Measurements from ENCODE around the gene CYP4F12.

- TF ChIP-seq CTCF (conservative IDR thresholded peaks at IDR 0.05; ENCODE audit: low read depth in 2 of 2) (no peak), REST (IDR thresholded peaks at IDR 0.05; ENCODE audit: unreplicated experiment) (no peak), EZH2 (IDR thresholded peaks at IDR 0.05; ENCODE audit: low read depth, unreplicated experiment) (no peak), EZH2phosphoT487 (IDR thresholded peaks at IDR 0.05; ENCODE audit: unreplicated experiment) (no peak), ETS1 (IDR thresholded peaks at IDR 0.05) (no peak), POLR2AphosphoS5 (IDR thresholded peaks at IDR 0.05; ENCODE audit: low read depth) (no peak), STAT1 (IDR thresholded peaks at IDR 0.05; ENCODE audit: unreplicated experiment) (no peak), JUNB (IDR thresholded peaks at IDR 0.05; ENCODE audit: unreplicated experiment) (no peak), CREB1 (CRISPR knock-in tag; IDR thresholded peaks at IDR 0.05; ENCODE audit: low read depth) (no peak), ZNF331 (CRISPR knock-in tag; IDR thresholded peaks at IDR 0.05; ENCODE audit: low read depth) (no peak), ZNF114 (CRISPR knock-in tag; IDR thresholded peaks at IDR 0.05) (no peak), ZNF462 (CRISPR knock-in tag; IDR thresholded peaks at IDR 0.05) (no peak)
Observed at GRCh38 chr19:15722956-15723355, 50.1 kb downstream of the CYP4F12 start.
